NCI-H1092 (cell line): ENCODE measurements around the gene OBP2A.

Experiments
- DNase-seq: peaks from one replicate; lab custom pipeline; 2025; lab: John Stamatoyannopoulos, UW

OBP2A gene

GRCh38 chr9:135579889-135580660, 34.1 kb downstream of the OBP2A start:
- DNase-seq: no peak

GRCh38 chr9:135580664-135581380, 34.9 kb downstream of the OBP2A start:
- no peak for DNase-seq

DNA sequence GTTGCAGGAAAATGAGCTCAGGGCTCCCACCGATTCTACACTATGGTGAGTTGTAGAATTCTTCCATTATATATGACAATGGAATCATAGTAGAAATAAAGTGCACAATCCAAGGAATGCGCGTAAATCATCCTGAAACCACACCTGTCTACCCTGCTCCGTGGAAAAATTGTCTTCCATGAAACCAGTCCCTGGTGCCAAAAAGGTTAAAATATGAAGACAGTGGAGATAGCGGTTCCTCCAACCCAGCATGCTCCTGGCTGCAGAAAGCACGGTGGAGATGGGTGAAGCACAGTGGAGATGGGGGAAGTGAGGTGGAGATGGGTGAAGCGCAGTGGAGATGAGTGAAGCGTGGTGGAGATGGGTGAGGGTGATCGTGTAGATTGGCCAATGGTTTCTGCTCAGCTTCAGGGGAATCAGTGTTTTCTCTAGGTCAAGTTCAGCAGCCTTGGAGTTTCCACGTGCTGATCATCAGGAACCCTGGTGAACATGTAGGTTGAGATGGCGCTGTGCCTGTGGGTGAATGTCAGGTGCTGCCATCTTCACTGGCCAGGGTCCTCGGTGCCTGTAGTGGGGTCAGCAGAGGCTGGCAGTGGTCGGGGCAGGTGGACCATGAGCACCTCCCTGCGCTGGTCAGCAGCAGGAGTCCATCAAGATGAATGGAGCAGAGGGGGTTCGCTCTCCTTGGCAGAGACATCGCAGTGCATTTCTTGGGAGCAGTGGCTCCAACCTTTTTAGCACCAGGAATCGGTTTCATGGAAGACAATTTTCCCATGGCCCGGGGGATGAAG, 35.9 kb downstream of the OBP2A start:
- no peak for DNase-seq

DNA sequence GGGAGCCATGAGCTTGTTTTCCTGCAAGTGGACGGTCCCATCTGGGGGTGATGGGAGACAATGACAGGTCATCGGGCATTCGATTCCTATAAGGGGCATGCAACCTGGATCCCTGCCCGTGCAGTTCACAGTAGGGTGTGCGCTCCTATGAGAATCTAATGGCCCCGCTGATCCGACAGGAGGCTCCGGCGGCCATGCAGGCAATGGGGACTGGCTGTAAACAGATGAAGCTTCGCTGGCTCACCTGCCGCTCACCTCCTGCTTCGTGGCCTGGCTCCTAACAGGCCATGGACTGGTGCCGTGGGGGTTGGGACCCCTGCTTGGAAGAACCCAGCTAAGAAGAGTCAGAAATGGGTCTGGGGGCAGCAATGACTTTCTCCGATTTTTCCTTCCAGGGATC, 36.6 kb downstream of the OBP2A start:
- no peak for DNase-seq

- no peak for DNase-seq
These were observed 37.2 kb downstream of the OBP2A start for GRCh38 chr9:135582966-135583687.

DNA sequence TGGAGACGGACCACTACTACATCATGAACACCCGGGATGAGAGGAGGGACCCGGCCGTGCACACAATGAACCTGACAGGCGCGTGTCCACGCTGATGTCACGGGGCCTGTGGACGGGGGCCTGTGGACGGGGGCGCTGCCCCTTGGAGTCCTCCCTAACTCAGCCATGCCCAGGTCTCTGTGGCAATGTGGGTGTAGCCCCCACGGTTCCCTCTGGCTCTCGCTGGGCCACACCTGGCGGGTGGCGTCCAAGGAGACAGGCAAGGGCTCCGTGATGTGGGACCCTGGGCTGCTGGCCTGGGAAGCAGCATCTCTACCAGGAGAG, 37.7 kb downstream of the OBP2A start:
- no peak for DNase-seq

DNA sequence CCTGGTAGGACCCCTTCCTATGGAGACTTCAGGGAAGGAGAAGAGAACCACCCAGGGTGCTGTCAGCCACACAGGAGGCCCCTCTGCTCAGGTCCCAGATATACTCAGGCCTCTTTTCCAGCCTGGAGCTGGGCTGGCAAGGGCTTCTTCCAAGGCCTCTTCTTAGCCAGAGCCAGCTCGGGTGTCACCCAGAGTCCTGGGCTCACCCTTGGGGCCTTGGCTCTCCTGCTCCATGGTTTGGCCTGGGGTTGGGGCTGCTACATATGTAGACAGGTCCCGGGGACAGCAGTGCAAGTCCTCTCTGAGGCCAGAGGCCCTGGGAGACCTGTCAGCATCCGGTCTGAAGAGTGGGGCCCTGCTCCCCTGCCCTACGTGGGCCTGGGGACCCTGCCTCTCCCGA, 38.4 kb downstream of the OBP2A start:
- no peak for DNase-seq

DNA sequence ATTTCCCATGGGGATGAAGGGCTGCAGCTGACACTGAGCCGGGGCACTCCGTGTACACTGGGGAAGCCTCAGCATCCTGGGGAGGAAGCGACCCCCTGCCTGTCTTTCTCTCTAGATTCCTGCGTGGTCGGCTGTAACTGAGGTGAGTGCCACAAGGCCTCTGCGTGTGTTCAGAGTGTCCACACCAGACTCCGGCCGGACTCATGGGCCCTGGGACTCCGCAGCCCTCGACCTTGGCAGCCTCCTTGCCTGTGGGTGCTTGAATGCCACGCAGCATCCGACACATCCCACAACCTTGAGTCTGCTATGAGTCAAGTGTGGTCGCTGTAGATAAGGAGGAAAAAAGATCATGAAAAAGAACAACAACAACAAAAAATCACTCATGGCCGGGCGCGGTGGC, 39.0 kb downstream of the OBP2A start:
- DNase-seq: no peak

- DNase-seq: no peak
These were observed 40.7 kb downstream of the OBP2A start for GRCh38 chr9:135586601-135587109.

DNA sequence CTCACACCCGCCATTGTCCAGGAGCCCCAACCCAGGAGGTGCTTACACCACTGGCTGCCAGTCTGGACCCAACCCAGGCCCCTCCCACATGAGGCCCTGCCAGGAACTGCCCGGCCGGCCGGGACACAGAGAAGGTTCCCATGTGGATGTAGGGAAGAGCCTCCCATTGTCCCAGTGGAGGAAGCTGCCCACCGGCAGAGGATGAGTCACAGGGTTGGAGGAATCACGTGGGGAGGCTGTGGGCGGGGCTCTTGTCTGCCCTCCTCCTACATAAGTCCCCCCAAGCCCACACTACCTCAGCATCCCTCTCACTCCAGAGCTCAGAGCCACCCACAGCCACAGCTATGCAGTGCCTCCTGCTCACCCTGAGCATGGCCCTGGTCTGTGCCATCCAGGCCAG, 41.7 kb downstream of the OBP2A start:
- DNase-seq: no peak

GRCh38 chr9:135588371-135588770, 42.4 kb downstream of the OBP2A start:
- no peak for DNase-seq

GRCh38 chr9:135588886-135589595, 43.1 kb downstream of the OBP2A start:
- DNase-seq: no peak

- no peak for DNase-seq
These were observed 43.9 kb downstream of the OBP2A start for GRCh38 chr9:135589596-135590485.

- no peak for DNase-seq
These were observed 44.7 kb downstream of the OBP2A start for GRCh38 chr9:135590486-135591079.

- no peak for DNase-seq
These were observed 45.8 kb downstream of the OBP2A start for GRCh38 chr9:135591506-135592330.

DNA sequence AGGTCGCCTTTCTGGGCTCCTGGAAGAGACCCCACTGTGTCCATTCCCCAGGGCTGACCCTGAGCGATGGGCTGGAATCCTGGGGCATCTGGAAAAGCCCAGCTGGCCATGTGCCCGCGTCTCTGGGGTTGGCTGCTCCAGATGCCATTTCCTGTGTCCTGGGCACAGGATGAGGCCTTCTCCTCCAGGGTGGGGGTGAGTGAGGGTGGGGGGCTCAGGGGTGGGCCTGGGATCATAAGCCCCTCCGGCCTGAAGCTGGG, 46.3 kb downstream of the OBP2A start:
- no peak for DNase-seq

DNA sequence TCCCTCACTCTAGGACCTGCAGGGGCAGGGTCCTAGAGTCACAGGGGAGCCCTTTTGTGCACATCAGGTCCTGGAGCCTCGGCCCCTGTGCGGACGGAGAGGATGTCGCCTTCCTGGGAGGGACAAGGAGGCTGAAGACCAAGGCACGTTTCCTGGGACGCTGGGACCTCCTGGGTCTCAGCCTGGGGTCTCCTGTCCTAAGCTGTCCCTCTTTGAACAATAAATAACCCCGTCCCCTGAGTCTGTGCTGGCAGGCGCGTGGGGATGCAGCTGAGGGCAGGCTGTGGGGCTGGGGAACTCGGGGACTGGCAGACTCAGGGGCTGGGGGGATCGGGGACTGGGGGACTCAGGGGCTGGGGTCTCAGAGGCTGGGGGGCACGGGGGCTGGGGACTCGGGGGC, 46.7 kb downstream of the OBP2A start:
- no peak for DNase-seq

DNA sequence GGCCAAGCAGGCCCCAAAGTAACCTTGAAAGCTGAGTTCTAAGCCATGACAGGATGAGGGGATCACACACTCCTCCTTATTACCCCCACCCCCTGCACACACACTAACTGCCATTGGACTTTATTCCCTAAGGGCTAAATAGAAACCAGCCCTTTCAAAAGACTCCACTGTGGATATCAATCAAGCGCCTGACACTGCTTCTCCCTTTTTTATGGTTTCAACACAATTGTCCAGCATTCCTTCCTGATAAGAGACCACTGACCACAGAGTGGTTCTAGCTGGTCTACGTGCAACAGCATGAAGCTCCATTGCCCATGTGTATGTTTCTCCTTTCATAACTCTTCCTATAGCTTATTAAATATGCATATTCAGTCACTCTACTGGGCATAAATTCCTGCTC, 50.3 kb downstream of the OBP2A start:
- DNase-seq: no peak
